Neural cell (in vitro differentiated cells): ENCODE data around the gene ALKBH8. TPM values are rescaled to one million over a fixed set of nuclear protein-coding genes. Genes with fewer than 3 reads are reported as not detected.

Experiments used
- H2AFZ ChIP-seq: fragments of 200-600, 300-800 bp; sonication (generic), shearing (Covaris generic); 2 replicates; pipeline ENCODE4 v1.6.0; 2014; ENCODE audit warnings: low read depth, mild to moderate bottlenecking, antibody characterized with exemption, low read length, moderate library complexity
- H3F3A ChIP-seq: fragments of 200-600 bp; shearing (Covaris generic); 2 replicates; pipeline ENCODE4 v1.6.1; 2016; ENCODE audit warnings: mild to moderate bottlenecking, moderate library complexity, mixed read lengths, antibody characterized with exemption, low read length; ENCODE audit not compliant: insufficient read depth, poor library complexity, severe bottlenecking
- H3K27ac ChIP-seq: fragments of 200-600, 300-800 bp; sonication (generic), shearing (Covaris generic); 2 replicates; pipeline ENCODE4 v1.5.1; 2014; ENCODE audit warnings: mild to moderate bottlenecking, low read length, moderate library complexity
- H3K27me3 ChIP-seq: fragments of 300-800, 200-600 bp; sonication (generic), shearing (Covaris generic); 2 replicates; pipeline ENCODE4 v1.6.0; 2014; ENCODE audit warnings: mild to moderate bottlenecking, low read depth, low read length, moderate library complexity; ENCODE audit not compliant: insufficient read depth
- H3K36me3 ChIP-seq: fragments of 300-800, 200-600 bp; sonication (generic), shearing (Covaris generic); 2 replicates; pipeline ENCODE4 v1.5.1; 2014; ENCODE audit warnings: mild to moderate bottlenecking, antibody characterized with exemption, low read length, moderate library complexity; ENCODE audit not compliant: insufficient read depth
- H3K4me2 ChIP-seq: fragments of 300-800, 200-600 bp; sonication (generic), shearing (Covaris generic); 2 replicates; pipeline ENCODE4 v1.6.0; 2014; ENCODE audit warnings: mild to moderate bottlenecking, low read length
- H3K4me3 ChIP-seq: fragments of 300-800, 200-600 bp; sonication (generic), shearing (Covaris generic); 2 replicates; pipeline ENCODE4 v1.5.1; 2014; ENCODE audit warnings: mild to moderate bottlenecking, low read length, moderate library complexity
- H3K79me2 ChIP-seq: fragments of 200-600 bp; shearing (Covaris generic); replicated peaks from 2 replicates; pipeline ENCODE4 v1.6.0; 2014; ENCODE audit warnings: mild to moderate bottlenecking, low read length, moderate library complexity; ENCODE audit not compliant: insufficient read depth
- H3K9ac ChIP-seq: fragments of 300-800, 200-600 bp; sonication (generic), shearing (Covaris generic); 2 replicates; pipeline ENCODE4 v1.6.1; 2016; ENCODE audit warnings: mild to moderate bottlenecking, low read length, mixed read lengths
- H3K9me2 ChIP-seq: fragments of 200-600 bp; shearing (Covaris generic); 2 replicates; pipeline ENCODE4 v1.6.1; 2016; ENCODE audit warnings: mild to moderate bottlenecking, low read length, mixed read lengths; ENCODE audit not compliant: insufficient read depth
- H3K9me3 ChIP-seq: fragments of 200-600, 300-800 bp; sonication (generic), shearing (Covaris generic); 2 replicates; pipeline ENCODE4 v1.6.1; 2016; ENCODE audit warnings: mild to moderate bottlenecking, mixed run types, low read length, moderate library complexity, mixed read lengths
- H4K20me1 ChIP-seq: fragments of 200-600 bp; shearing (Covaris generic); 2 replicates; pipeline ENCODE4 v1.6.1; 2016; ENCODE audit warnings: mild to moderate bottlenecking, mixed run types; ENCODE audit not compliant: insufficient read depth
- EP300 ChIP-seq: fragments of 450-650 bp; conservative IDR thresholded peaks from 2 replicates; pipeline ENCODE4 v1.6.1; 2014; ENCODE audit warnings: antibody characterized with exemption, mild to moderate bottlenecking, moderate library complexity; ENCODE audit not compliant: poor library complexity, severe bottlenecking
- EZH2 ChIP-seq: fragments of 200-600, 300-800 bp; shearing (Covaris generic), sonication (generic); IDR thresholded peaks from 2 replicates; pipeline ENCODE4 v1.6.1; 2014; ENCODE audit warnings: antibody characterized with exemption, low read length, borderline replicate concordance, mild to moderate bottlenecking; ENCODE audit not compliant: insufficient read depth, poor library complexity, severe bottlenecking
- MXI1 ChIP-seq: fragments of 450-650 bp; conservative IDR thresholded peaks from 2 replicates; pipeline ENCODE4 v1.6.1; 2014; ENCODE audit warnings: antibody characterized with exemption, mild to moderate bottlenecking; ENCODE audit not compliant: poor library complexity, severe bottlenecking
- POLR2AphosphoS5 ChIP-seq: IDR thresholded peaks from 2 replicates; pipeline ENCODE4 v1.6.1; 2012
- RAD21 ChIP-seq: fragments of 450-650 bp; conservative IDR thresholded peaks from 2 replicates; pipeline ENCODE4 v1.6.1; 2014; ENCODE audit warnings: antibody characterized with exemption, mild to moderate bottlenecking, moderate library complexity
- SMC3 ChIP-seq: fragments of 450-650 bp; conservative IDR thresholded peaks from 2 replicates; pipeline ENCODE4 v1.6.1; 2014; ENCODE audit warnings: antibody characterized with exemption, mild to moderate bottlenecking, moderate library complexity; ENCODE audit not compliant: poor library complexity
- TAF1 ChIP-seq: IDR thresholded peaks from 2 replicates; pipeline ENCODE4 v1.6.1; 2012; ENCODE audit warnings: low read depth
- polyA plus RNA-seq: library from polyadenylated mRNA; depleted of rRNA; stranded (reverse); fragments of >200 nt; gene quantifications from 2 replicates; pipeline ENCODE4 v1.2.3, GENCODE V29; 2014
- TF ChIP-seq, protein P1 (sequence below): fragments of 450-650 bp; IDR thresholded peaks from 2 replicates; pipeline ENCODE4 v1.5.1; 2014; ENCODE audit warnings: antibody characterized with exemption, mild to moderate bottlenecking, moderate library complexity; ENCODE audit not compliant: poor library complexity, severe bottlenecking
- TF ChIP-seq, protein P2 (sequence below): IDR thresholded peaks from 2 replicates; pipeline ENCODE4 v1.6.1; 2012; ENCODE audit warnings: borderline replicate concordance

ALKBH8 gene
- polyA plus RNA-seq, 1 donor from 2014 or later = 7.6 TPM

DNA sequence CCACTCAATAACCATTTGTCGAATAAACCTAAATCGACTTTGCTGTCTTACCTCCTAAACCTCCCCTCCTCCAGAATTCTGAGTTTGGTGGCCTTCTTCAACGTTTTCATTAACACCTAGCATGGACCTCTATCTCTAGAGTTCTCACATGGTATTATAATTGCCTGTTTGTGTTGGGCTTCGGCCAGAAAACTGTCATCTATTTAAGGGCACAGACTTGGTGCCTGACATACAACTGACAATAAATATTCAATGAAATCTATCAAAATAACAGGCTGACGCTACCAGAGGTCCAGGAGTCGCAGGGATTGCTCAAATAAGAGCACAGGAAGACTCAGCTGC is 687 bp downstream of the ALKBH8 start:
- H3K27ac ChIP-seq = peak overlapping the region; percentile 68
- TF ChIP-seq TAF1 (no peak), EZH2 (no peak), POLR2AphosphoS5 (no peak), SMC3 (no peak), MXI1 (no peak), RAD21 (no peak), EP300 (no peak)
- TF ChIP-seq, protein P1, sequence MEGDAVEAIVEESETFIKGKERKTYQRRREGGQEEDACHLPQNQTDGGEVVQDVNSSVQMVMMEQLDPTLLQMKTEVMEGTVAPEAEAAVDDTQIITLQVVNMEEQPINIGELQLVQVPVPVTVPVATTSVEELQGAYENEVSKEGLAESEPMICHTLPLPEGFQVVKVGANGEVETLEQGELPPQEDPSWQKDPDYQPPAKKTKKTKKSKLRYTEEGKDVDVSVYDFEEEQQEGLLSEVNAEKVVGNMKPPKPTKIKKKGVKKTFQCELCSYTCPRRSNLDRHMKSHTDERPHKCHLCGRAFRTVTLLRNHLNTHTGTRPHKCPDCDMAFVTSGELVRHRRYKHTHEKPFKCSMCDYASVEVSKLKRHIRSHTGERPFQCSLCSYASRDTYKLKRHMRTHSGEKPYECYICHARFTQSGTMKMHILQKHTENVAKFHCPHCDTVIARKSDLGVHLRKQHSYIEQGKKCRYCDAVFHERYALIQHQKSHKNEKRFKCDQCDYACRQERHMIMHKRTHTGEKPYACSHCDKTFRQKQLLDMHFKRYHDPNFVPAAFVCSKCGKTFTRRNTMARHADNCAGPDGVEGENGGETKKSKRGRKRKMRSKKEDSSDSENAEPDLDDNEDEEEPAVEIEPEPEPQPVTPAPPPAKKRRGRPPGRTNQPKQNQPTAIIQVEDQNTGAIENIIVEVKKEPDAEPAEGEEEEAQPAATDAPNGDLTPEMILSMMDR = no peak
- TF ChIP-seq, protein P2, sequence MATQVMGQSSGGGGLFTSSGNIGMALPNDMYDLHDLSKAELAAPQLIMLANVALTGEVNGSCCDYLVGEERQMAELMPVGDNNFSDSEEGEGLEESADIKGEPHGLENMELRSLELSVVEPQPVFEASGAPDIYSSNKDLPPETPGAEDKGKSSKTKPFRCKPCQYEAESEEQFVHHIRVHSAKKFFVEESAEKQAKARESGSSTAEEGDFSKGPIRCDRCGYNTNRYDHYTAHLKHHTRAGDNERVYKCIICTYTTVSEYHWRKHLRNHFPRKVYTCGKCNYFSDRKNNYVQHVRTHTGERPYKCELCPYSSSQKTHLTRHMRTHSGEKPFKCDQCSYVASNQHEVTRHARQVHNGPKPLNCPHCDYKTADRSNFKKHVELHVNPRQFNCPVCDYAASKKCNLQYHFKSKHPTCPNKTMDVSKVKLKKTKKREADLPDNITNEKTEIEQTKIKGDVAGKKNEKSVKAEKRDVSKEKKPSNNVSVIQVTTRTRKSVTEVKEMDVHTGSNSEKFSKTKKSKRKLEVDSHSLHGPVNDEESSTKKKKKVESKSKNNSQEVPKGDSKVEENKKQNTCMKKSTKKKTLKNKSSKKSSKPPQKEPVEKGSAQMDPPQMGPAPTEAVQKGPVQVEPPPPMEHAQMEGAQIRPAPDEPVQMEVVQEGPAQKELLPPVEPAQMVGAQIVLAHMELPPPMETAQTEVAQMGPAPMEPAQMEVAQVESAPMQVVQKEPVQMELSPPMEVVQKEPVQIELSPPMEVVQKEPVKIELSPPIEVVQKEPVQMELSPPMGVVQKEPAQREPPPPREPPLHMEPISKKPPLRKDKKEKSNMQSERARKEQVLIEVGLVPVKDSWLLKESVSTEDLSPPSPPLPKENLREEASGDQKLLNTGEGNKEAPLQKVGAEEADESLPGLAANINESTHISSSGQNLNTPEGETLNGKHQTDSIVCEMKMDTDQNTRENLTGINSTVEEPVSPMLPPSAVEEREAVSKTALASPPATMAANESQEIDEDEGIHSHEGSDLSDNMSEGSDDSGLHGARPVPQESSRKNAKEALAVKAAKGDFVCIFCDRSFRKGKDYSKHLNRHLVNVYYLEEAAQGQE = no peak

DNA sequence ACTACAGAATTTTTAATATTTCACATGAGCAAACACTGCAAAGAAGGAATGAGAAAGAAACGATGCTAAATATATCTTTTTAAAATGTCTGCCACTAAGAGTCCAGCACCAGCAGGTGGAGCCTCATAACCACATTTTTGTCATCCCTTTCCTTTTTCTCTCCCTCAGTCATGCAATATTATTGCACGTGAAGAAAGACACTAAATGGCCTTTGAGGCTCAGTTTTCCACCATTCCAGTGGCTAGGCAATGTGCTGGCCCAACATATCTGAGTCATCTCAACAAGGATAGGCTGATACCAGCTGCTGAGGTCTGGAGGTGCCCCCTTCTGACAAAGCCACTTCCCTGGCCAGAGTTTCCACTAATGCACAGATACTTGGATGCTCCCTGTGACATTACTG is 1.8 kb downstream of the ALKBH8 start:
- Histone ChIP-seq H3K4me3 (peak overlapping the region; percentile 87), H3K27ac (no peak overlapping the region), H3F3A (no peaks in the 10 kb centered on the region), H2AFZ (no peak overlapping the region), H3K36me3 (no peaks in the 10 kb centered on the region), H3K79me2 (no peaks in the 10 kb centered on the region), H3K9ac (peak overlapping the region; percentile 9), H3K4me2 (peak overlapping the region; percentile 21), H4K20me1 (no peaks in the 10 kb centered on the region), H3K27me3 (no peaks in the 10 kb centered on the region), H3K9me3 (no peaks in the 10 kb centered on the region), H3K9me2 (no peaks in the 10 kb centered on the region)
- TF ChIP-seq RAD21 = peak; percentile 84
- no peak for TF ChIP-seq POLR2AphosphoS5
- TF ChIP-seq MXI1 = peak; percentile 50
- no peak for TF ChIP-seq TAF1
- TF ChIP-seq, protein P2 = no peak
- no peak for TF ChIP-seq EZH2
- no peak for TF ChIP-seq EP300
- TF ChIP-seq, protein P1 = peak; percentile 85
- peak; percentile 85 for TF ChIP-seq SMC3

More for the DNA sequence above, 687 bp downstream of the ALKBH8 start:
- Histone ChIP-seq H3K27me3 (no peaks in the 10 kb centered on the region), H3K9me2 (no peaks in the 10 kb centered on the region), H3K4me2 (peak overlapping the region; percentile 21), H4K20me1 (no peaks in the 10 kb centered on the region), H3K36me3 (no peaks in the 10 kb centered on the region), H3F3A (no peaks in the 10 kb centered on the region), H3K4me3 (peak overlapping the region; percentile 87), H3K9ac (peak overlapping the region; percentile 67), H2AFZ (peak overlapping the region; percentile 90), H3K79me2 (no peaks in the 10 kb centered on the region), H3K9me3 (no peaks in the 10 kb centered on the region)
